ENCODE data around the gene RASGRF1. TPM values are rescaled to one million over a fixed set of nuclear protein-coding genes. Genes with fewer than 3 reads are reported as not detected.
"Not testable (repeated sequence)": the region's sequence is repeated elsewhere in the genome, so short reads cannot be mapped to it uniquely, and the experiment has no call there.

The RASGRF1 gene
- total RNA-seq, 1 donor: not detected

- no peak overlapping the region for H3K4me3 ChIP-seq (ENCODE audit: low read depth, low read length)
- DNase-seq (ENCODE audit: low read depth): no peak
- no peak for TF ChIP-seq CTCF (IDR thresholded peaks at IDR 0.05; ENCODE audit: insufficient read depth, low read length)
Measured at GRCh38 chr15:78997981-78998499, 92.5 kb downstream of the RASGRF1 start.

GRCh38 chr15:78996894-78997275 is 93.7 kb downstream of the RASGRF1 start:
- DNase-seq (ENCODE audit: low read depth): no peak
- TF ChIP-seq CTCF (IDR thresholded peaks at IDR 0.05; ENCODE audit: insufficient read depth, low read length): no peak
- no peak overlapping the region for H3K4me3 ChIP-seq (ENCODE audit: low read depth, low read length)

GRCh38 chr15:78995921-78996893 is 94.4 kb downstream of the RASGRF1 start:
- TF ChIP-seq CTCF (IDR thresholded peaks at IDR 0.05; ENCODE audit: insufficient read depth, low read length): no peak
- DNase-seq (ENCODE audit: low read depth): no peak
- H3K4me3 ChIP-seq (ENCODE audit: low read depth, low read length): no peak overlapping the region

GRCh38 chr15:78995161-78995560 is 95.4 kb downstream of the RASGRF1 start:
- DNase-seq (ENCODE audit: low read depth): not testable (repeated sequence)

GRCh38 chr15:78993931-78994530 is 96.5 kb downstream of the RASGRF1 start:
- no peak for TF ChIP-seq CTCF (IDR thresholded peaks at IDR 0.05; ENCODE audit: insufficient read depth, low read length)
- no peak overlapping the region for H3K4me3 ChIP-seq (ENCODE audit: low read depth, low read length)
- DNase-seq (ENCODE audit: low read depth): no peak

More at GRCh38 chr15:78995161-78995560, 95.4 kb downstream of the RASGRF1 start:
- not testable (repeated sequence) for H3K4me3 ChIP-seq (ENCODE audit: low read depth, low read length)

- no peak for DNase-seq (ENCODE audit: low read depth)
- no peak overlapping the region for H3K4me3 ChIP-seq (ENCODE audit: low read depth, low read length)
- TF ChIP-seq CTCF (IDR thresholded peaks at IDR 0.05; ENCODE audit: insufficient read depth, low read length): no peak
Measured at GRCh38 chr15:78993257-78993930, 97.2 kb downstream of the RASGRF1 start.
